ENCODE data around the gene GAS7.

The GAS7 gene

DNA sequence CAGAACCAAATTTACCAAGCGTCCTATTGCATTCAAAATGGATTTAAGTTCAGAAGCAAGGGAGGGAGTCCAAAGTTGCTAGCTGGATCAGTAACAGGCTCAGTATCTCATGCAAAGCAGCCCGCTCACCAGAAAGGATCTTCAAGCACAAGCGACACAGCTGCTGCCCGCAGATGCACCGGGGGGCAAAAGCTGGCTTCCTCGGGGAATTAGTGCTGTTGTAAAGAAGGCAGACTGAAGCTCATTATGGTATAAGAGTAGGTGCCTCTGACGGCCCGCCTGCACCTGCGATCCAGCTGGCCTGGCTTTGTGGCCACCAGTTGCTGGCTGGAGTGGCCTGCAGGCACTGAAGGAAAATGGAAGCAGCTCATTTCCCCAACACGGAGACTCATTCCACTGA lies 165.0 kb downstream of the GAS7 start:
- Histone ChIP-seq H3K27me3 (ENCODE audit: insufficient read depth, poor library complexity, severe bottlenecking) (no peaks in the 10 kb centered on the region), H3K4me3 (replicated peaks; ENCODE audit: insufficient read depth, low read length) (no peak overlapping the region), H3K27ac (replicated peaks) (peak overlapping the region; percentile 63)
- TF ChIP-seq, protein P1, sequence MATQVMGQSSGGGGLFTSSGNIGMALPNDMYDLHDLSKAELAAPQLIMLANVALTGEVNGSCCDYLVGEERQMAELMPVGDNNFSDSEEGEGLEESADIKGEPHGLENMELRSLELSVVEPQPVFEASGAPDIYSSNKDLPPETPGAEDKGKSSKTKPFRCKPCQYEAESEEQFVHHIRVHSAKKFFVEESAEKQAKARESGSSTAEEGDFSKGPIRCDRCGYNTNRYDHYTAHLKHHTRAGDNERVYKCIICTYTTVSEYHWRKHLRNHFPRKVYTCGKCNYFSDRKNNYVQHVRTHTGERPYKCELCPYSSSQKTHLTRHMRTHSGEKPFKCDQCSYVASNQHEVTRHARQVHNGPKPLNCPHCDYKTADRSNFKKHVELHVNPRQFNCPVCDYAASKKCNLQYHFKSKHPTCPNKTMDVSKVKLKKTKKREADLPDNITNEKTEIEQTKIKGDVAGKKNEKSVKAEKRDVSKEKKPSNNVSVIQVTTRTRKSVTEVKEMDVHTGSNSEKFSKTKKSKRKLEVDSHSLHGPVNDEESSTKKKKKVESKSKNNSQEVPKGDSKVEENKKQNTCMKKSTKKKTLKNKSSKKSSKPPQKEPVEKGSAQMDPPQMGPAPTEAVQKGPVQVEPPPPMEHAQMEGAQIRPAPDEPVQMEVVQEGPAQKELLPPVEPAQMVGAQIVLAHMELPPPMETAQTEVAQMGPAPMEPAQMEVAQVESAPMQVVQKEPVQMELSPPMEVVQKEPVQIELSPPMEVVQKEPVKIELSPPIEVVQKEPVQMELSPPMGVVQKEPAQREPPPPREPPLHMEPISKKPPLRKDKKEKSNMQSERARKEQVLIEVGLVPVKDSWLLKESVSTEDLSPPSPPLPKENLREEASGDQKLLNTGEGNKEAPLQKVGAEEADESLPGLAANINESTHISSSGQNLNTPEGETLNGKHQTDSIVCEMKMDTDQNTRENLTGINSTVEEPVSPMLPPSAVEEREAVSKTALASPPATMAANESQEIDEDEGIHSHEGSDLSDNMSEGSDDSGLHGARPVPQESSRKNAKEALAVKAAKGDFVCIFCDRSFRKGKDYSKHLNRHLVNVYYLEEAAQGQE (IDR thresholded peaks at IDR 0.05; ENCODE audit: insufficient replicate concordance, low read depth), result no peak
- TF ChIP-seq SPI1 (IDR thresholded peaks at IDR 0.05; ENCODE audit: borderline replicate concordance, low read depth), result no peak
- TF ChIP-seq, protein P2, sequence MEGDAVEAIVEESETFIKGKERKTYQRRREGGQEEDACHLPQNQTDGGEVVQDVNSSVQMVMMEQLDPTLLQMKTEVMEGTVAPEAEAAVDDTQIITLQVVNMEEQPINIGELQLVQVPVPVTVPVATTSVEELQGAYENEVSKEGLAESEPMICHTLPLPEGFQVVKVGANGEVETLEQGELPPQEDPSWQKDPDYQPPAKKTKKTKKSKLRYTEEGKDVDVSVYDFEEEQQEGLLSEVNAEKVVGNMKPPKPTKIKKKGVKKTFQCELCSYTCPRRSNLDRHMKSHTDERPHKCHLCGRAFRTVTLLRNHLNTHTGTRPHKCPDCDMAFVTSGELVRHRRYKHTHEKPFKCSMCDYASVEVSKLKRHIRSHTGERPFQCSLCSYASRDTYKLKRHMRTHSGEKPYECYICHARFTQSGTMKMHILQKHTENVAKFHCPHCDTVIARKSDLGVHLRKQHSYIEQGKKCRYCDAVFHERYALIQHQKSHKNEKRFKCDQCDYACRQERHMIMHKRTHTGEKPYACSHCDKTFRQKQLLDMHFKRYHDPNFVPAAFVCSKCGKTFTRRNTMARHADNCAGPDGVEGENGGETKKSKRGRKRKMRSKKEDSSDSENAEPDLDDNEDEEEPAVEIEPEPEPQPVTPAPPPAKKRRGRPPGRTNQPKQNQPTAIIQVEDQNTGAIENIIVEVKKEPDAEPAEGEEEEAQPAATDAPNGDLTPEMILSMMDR (IDR thresholded peaks at IDR 0.05; ENCODE audit: insufficient read depth, low read length), result no peak
- TF ChIP-seq POLR2AphosphoS5 (IDR thresholded peaks at IDR 0.05; ENCODE audit: low read depth), result no peak
- TF ChIP-seq GABPA (IDR thresholded peaks at IDR 0.05; ENCODE audit: low read depth), result no peak
- no peak for DNase-seq (ENCODE audit: low read depth in 1 of 2, low spot score in 1 of 2)

DNA sequence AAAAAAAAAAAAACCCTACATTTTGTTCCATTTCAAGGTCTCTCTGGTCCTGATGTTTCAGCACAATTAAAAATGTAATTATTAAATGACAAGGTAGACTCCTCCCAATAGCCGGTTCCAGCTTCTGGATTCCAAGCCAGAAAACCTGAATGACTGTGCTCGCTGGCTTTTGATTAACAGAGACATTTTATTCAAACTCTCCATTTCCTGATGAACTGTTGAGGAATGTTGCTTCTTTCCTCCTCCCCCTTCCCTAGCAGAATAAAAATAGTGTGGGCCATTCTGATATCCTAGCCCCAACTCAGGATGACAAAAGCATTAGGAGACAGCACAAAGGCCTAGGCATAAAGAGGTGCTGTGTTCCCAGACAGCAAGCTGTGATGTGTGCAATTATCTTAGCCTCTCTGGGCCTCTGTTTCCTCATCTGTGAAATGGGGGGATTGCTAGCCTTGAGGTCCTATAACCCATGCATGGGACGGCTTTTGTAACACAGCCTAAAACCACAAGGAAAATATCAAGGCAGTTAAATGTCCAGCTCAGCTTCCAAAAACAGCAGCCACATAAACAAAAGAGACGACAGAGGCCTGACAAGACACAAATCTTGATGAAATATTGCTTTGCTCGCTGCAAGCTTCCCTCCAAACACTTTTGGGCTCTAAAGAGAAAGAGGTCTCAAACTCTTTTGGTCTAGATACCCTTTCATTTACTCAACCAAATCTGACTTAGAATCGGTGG lies 166.1 kb downstream of the GAS7 start:
- no peaks in the 10 kb centered on the region for H3K27me3 ChIP-seq (ENCODE audit: insufficient read depth, poor library complexity, severe bottlenecking)
- DNase-seq (ENCODE audit: low read depth in 1 of 2, low spot score in 1 of 2), result no peak
- H3K4me3 ChIP-seq (replicated peaks; ENCODE audit: insufficient read depth, low read length), result no peak overlapping the region
- H3K27ac ChIP-seq (replicated peaks), result no peak overlapping the region; the same call in none of the 2 replicates
- TF ChIP-seq POLR2AphosphoS5 (IDR thresholded peaks at IDR 0.05; ENCODE audit: low read depth), result no peak
- no peak for TF ChIP-seq SPI1 (IDR thresholded peaks at IDR 0.05; ENCODE audit: borderline replicate concordance, low read depth)
- no peak for TF ChIP-seq GABPA (IDR thresholded peaks at IDR 0.05; ENCODE audit: low read depth)
- TF ChIP-seq, protein P1 (IDR thresholded peaks at IDR 0.05; ENCODE audit: insufficient replicate concordance, low read depth), result no peak
- TF ChIP-seq, protein P2 (IDR thresholded peaks at IDR 0.05; ENCODE audit: insufficient read depth, low read length), result no peak

DNA sequence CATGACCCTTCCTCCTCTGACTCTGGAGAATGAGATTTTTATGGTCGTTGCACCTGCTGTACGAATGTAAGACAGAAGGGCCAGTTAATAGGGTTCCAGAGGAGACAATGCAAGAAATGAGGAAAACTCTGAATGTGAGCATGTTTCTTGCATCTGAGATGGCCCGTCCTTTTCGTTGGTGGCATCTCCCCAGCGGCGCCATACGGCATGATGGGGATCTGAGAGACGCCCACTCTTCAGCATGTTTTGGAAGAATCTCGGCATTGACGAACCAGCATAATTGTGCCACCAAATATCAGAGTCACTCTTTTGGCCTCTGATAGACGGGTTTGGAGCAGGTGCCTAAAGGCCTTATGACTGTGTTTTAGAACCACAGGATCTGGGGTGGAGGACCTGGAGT lies 166.8 kb downstream of the GAS7 start:
- no peak for DNase-seq (ENCODE audit: low read depth in 1 of 2, low spot score in 1 of 2)
- Histone ChIP-seq H3K27me3 (ENCODE audit: insufficient read depth, poor library complexity, severe bottlenecking) (no peaks in the 10 kb centered on the region), H3K4me3 (replicated peaks; ENCODE audit: insufficient read depth, low read length) (no peak overlapping the region), H3K27ac (replicated peaks) (no peak overlapping the region)
- TF ChIP-seq, protein P2 (IDR thresholded peaks at IDR 0.05; ENCODE audit: insufficient read depth, low read length), result no peak
- TF ChIP-seq GABPA (IDR thresholded peaks at IDR 0.05; ENCODE audit: low read depth) (no peak), SPI1 (IDR thresholded peaks at IDR 0.05; ENCODE audit: borderline replicate concordance, low read depth) (no peak), POLR2AphosphoS5 (IDR thresholded peaks at IDR 0.05; ENCODE audit: low read depth) (no peak)
- TF ChIP-seq, protein P1 (IDR thresholded peaks at IDR 0.05; ENCODE audit: insufficient replicate concordance, low read depth), result no peak
